Brain pericyte (primary cell): ENCODE data around the gene TBC1D9B.

ENCODE experiments used
- DNase-seq: peaks from one replicate; pipeline ENCODE4 v3.0.0-alpha.2; 2012; ENCODE audit warnings: low read depth, low spot score

Gene TBC1D9B

DNA sequence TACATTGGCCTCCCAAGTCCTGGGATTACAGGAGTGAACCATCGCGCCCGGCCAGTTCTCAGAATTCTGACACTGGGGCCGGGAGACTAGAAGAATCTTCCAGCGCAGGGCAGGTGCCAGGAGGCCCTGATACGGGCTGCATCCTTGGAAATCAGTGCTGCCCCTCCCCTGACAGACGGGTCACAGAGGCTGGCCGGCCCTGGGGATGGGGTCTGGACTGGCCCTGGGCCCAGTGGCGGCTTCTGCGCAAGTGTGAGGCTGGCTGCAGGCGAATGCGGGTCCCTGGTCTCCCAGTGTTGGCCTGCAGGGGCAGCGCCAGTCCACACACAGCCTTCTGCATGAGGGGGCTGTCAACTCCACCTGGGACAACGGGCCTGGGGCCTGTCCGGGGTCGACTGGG, 831 bp upstream of the TBC1D9B start:
- no peak for DNase-seq

DNA sequence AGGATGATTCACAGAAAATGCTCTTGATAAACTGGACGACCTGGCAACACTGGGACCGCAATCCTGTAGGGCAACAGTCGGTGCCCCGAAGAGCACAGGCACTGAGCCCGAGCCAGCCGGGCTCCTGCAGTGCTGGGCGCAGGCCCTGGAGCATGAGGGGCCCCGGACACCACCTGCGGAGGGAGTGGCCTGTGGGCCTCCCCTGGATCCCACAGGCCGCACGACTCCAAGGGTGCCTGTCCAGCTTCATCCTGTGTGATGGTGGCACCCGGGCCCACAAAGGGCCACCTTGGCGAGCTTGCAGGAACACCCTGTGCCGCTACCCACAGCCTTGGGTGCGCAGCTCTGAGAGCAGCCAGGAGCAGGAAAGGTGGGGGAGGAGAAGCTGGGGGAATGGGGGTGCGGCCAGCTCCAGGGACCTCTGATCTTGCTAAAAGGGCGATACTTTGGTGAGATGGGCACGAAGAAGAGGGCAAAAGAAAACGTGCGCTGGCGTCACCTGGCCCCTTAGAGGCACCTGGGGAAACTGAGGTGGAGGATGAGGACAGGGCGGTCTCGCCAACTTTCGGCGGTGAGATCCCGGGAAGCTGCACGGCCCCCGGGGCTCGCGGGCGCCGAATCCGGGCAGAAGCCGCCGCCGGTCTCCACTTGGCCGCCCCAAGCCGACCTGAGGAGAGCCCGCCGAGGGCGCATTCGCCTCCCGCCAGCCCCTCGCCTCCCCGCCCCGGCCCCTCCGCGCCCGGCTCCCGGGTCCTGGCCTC, 722 bp downstream of the TBC1D9B start:
- DNase-seq = no peak

DNA sequence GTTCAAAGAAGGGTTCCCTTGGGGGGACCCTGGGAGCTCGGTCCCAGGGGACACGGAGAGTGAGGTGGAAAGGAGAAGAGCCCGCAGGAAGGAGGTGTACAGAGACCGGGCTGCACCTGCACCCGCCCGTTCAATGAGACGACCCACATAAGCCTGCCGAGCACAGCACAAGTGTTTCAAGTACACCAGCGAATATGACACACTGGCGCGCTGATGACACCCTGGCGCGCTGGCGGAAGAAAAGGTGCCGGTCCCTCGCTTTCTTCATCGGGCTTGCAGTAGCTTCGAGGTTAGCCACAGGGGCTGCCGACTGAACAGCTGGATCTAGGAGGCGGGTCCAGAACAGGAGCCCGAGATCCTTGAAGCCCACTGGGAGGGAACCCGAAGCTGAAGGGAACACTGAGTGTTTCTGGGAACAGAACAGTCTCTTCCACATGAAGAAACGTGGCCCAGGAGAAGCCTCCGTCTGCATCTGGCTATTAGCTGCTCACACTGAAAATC, 1.4 kb downstream of the TBC1D9B start:
- DNase-seq = no peak

DNA sequence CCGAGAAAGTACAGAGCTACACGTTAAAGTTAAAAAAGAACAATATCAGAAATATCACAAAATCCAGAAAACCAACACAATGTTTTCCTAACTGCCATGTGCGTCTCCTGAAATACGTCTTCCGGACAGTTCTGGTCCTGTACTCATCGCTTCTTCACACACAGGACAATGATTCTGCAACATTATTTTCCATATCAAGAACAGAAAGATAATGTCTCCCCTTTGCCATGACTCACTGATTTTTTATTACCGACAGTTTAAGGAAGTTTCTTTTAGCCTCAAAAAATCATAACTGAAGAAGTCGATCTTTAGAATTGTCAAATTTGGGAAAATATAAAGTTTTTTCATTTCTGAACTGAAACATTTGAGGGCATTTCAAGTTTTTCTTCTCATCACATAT, 2.5 kb downstream of the TBC1D9B start:
- no peak for DNase-seq

DNA sequence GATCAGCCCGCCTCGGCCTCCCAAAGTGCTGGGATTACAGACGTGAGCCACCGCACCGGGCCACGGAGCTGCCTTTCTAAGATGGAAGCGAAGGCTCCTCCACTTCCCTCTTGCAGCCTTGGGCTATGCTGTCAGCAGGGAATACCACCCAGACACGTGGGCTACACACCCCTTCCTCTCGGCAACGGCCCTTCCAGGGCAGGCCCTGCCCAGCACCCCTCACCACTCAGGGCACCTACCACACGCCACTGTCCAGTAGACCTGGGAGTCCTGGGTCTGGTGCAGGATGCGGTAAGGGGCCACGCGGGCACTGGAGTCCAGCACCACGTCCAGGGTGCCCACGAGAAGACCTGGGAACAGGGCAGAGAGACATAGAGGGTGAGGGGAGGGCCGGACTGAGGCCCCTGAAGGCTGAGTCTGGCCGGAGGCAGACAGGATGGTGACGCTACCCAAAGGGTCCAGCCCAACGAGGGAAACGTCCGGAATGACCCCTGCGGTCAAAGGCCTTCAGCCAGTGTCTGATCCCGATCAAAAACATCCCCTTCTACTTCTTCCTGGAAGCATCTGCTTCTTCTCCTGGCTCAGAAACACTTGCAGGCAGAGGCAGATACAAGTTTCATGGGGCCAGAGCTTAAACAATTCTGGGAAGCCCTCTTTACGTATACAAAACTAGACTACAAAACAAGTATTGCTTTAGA, 3.1 kb downstream of the TBC1D9B start:
- DNase-seq = no peak

DNA sequence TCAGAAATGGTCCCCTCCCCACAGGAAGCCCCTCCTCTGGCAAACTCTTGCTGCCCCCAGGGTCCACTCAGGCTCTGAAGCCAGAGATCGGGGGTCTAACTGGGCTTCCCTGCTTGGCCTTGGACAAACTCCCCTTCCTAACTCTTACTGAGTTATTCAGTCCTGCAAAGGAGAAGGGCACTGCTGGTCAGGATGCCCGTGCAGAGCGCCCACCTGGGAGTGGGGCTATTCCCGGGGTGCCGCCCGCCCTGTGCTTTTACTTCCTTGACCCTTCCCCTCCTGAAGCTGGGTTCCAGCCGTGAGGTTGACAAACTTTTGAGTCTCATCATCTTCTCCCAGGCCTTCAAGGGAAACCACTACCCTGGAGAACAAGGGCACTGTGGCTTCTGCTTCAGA, 4.9 kb downstream of the TBC1D9B start:
- no peak for DNase-seq

DNA sequence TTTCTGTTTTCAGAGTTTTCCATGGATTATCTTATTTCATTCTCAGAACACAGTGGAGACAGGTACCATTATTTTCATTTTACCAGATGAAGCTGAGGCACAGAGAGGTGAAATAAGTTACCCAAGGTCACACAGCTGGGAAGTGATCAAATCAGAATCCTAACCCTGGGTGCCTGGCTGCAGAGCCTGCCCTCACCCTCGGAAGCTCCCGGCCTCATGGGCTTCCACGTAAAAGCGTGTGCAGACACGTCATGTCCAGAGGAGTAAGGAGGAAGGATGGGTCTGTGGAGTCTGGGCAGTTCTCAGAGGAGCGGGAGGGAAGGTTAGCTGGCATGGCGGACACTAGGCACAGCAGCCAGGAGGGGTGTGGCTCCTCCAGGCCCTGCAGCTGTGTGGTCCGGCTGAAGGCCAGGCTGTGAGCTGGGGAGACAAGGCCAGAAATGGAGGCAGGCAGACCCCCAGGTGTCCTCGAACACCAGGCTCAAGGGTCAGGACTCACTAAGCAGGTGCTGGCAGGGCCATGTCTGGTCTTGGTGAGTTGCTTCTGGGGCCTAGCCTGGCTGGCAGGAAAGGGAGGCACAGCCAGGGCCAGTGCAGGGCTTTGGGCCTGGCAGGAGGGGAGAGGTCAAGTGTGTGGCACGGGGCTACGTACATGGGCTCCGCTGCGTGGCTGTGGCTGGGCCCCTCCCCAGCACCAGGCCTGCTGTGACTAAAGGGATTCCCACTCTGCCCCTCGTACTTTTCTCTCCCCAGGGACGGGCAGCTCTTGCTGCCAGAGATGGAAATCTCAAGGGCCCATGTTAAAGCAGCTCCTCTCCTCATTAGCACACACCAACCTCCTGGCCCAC, 5.6 kb downstream of the TBC1D9B start:
- DNase-seq = no peak

DNA sequence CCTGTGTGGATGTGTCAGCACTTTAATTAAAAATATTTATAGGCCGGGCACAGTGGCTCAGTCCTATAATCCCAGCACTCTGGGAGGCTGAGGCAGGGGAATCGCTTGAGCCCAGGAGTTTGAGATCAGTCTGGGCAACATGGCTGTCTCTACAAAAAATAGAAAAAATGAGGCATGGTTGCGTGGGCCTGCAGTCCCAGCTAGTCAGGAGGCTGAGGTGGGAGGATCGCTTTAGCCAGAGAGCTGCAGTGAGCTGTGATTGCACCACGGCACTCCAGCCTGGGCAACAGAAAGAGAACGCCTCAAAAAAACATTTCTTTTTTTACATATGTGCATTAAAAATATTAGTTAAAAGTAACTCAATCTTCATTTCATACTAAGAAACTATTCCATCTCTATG, 6.2 kb downstream of the TBC1D9B start:
- DNase-seq = no peak

DNA sequence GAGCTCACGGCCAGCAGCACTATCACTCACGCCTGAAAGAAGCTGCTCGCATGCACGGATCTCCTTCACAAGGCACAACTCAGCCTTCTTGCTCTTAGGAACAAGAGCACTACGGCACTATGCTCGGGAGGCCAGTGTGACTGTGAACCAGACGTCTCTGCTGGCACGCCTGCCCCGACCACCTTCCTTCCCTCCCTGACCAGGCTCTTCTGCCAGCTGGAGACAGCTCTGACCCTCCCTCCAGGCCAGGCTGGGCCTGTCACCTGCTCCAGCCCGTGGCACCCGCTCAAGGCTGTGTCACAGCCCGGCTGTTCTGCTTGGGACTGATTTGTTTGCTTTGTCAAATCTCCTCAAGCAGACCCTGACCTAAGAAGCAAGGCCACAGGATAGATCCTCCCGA, 7.0 kb downstream of the TBC1D9B start:
- no peak for DNase-seq

DNA sequence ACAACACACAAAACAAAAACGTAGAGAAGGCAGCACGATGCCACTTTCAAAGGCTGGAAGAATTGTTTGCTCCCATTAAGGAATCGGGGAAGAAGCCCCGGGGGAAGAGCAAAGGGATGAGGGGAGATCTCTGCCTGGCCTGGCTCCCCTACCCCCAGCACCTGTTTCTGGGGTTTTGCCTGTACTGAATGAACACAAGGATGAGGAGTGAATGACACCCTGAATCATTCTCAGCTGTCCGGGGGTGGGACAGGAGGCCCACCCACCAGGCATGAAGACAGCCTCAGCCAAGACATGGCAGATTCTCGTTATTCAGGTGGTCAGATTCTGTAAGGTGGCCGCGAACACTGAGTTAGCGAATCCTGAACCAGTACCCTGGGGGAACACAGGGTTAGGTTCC, 7.5 kb downstream of the TBC1D9B start:
- DNase-seq = no peak

DNA sequence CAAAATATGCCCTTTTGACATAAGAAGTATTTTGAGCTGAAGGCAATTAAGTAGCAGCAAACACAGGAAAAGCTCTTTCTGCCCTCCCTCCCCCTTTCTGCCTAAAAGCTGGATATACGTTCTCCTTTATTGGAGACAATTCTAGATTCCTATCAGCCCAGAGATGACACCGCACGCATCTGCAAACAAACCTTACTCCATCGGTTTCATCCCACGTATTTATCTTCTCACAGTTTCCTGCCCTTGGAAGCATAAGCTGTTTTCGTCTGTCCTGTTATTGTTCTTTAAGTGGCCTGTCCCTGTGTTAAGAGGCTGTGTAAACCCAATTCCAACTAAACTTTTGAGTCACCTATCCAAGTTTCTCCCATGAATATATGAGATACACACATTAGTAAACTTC, 11.8 kb downstream of the TBC1D9B start:
- DNase-seq = no peak

DNA sequence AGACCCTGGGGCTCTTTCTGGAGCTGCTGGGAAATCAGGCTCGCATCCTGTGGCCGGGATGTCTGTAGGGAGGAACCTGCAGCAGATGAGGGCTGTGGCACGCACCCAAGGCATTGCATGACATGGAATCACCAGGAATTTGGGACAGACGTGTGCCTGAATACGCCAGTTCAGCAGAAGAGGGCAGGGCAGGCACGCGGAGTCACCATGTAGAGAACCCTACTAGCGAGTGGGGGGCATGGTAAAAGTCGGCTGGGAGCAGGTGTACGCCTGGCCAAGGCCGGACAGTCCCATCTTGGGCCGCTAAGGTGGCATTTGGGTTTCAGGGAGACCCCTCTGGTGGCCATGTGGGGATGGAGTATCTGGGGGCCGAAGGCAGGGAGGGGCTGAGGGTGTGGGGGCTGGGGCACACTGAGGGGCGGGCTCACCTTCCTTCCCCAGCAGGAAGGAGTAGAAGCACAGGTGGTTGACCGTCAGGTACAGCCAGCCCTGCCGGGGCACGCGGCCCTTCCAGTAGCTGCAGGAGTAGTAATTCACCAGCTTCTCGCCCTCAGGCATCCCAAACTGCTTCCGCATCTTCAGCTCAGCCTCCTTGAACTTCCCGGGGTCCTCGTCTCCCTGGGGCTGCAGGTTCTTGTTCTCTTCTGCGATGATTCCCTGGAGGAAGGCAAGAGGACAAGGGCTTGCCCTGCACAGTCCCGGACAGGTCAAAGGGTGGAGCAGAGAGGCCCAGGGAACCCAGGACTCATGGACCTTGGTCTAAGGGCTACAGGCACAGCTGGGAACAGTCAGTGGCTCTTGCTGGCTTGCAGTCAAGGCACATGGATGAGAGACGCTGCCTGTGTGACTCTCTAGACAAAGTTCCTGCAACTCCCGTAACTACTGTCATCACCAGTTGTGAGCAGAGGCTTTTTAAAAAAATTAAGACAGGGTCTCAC, 13.5 kb downstream of the TBC1D9B start:
- DNase-seq = no peak

DNA sequence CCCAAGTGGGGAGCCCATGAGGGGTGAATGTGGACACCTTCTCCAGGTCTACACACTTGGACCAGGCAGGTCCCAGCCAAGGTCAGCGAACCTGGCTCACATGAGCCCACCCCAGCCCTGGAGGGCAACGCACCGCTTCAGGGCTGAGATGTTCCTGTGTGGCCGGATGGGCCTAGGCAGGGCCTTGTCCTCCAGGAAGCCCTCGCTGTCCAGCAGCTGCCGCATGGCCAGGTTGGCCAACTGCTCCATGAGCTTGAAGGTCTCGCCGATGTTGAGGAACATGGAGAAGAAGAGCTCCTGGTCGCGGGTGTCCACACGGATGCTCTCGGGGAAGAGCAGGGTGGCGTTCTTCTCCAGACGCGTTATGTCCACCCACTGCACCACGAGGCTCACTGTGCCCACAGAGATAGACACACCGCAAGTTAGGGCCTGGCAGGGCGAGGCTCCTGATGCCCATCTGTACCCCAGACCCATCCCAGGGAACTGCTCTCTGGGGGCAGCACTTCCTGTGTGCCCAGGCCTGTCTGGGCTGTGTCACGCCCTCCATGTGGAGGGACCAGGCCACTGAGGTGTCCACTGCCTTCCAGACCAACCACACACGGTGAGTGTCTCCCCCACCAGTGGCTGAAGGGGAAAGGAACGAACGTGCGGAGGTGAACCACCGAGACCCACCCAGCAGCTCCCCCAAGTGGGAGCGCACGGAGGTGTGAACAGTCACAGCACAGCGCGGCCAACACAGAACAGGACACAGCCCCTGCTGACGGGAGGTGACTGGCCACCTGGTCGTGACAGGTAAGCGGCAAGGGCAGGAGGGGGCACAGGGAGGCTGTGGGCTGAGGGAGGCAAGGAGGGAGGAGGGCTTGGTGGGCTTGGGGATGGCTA, 14.4 kb downstream of the TBC1D9B start:
- no peak for DNase-seq

DNA sequence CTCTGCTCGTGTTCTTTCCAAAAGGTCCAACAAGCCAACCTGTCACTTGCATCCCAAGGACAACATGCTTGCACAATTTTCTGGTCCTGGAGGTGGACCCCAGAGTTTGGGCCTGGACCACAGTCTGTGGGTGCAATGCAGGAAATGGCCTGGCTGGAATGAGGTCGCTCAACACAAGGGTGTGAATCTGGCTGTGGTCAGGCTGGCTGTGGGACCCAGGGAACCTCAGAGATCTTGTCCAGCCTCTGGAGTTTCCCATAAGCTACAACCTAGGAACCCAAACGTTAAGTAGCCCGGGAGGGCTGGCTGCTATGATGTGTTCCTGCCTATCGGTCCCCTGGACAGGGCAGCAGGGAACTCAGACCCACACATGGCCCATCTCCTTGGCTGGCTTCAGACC, 15.4 kb downstream of the TBC1D9B start:
- no peak for DNase-seq

DNA sequence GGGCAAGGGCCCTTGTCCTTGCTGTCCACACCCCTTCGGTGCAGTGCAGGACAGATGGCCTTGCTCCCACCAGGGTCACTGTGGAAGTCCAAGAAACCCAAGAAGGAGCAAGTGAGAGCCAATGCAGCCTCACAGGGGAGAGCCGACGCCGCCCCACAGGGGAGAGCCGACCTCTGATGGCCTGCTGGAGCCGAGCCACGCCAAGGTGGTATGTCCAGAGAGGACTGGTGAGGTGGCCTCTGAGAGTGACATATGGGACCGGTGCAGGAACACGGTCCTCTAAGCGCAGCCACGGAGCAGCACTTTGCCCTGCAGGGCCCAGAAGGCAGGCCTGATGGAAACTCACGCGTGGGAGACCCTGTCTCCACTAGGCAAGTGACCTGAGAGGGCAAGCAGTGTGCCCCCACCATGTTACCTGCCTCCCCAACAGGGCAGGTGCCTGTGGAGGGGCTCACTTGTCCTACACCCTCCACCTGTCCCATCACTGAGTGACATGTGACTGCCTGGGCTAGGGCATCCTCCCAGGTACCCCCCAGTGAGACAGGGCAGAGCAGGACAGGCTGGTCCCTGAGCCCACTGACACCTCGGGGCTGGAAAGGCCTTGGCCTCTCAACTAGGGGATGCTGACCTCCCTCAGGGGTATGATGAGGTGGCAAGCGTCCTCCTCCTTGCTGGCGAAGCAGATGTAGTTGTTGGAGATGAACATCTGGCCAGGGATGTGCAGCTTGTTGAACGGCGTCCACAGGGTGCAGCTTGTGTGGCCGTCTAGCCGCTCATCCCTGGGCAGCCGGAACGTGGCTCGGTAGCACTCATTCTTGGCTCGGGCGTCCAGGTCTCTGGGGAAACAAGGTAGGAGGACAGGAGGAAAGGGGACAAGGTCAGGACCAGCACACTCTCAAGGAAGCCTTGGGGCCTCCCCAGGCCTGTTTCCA, 16.7 kb downstream of the TBC1D9B start:
- DNase-seq = no peak

DNA sequence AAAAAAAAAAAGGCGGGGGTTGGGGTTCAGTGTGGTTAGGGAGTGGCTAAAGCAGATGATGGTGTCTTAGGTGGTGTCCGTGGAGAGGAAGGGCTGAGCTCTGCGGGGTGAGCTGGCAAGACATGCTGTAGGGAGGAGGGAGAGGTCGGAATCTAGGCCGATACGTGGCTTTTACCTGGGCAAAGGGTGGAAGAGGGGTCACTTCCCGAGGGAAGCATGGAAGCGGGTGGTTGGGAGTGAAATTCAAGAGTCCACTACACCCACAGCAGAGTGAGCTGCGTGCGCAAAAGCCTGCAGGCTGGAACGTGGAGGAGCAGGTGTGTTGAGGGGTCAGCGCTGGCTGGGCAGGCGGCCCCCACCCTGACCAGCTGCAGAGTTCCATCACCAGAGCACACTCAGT, 17.8 kb downstream of the TBC1D9B start:
- no peak for DNase-seq

DNA sequence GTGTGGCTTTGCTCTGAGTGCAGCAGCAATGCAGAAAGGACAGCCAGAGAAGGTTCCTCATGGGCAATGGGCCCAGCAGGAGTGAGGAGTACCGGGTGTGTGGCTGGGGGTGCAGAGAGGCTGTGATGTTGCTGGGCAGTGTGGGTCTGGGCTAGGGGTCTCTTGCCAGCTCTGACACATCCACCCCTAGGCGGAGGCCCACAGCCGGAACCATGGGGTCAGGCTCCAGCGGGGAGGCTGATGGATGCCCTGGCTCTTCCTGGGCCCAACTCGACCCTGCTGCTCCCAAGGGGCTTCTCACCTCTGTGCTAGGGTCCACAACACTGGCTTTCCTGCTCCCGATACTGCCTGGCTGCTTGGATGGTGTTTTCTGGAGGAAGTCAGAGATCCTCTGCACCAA, 19.9 kb downstream of the TBC1D9B start:
- DNase-seq = no peak

DNA sequence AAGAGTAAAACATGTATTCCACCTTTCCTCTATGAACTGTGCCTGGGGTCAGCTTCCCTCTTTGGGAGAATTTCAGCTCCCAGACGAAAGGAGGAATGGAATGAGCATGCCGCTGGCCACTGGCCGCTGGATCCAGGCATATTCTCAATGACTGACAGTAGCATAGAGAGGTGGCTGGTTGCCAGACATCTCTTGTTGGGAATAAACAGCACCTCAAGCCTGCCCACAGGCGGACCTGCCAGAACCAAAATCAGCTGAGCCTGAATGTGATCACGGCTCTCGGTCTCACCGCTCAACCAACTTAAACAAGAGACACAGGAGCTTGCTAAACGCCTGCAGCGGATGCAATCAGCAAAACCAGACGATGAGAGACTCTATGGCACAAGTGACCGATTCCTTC, 20.6 kb downstream of the TBC1D9B start:
- DNase-seq = no peak
